Spleen (tissue), 11 donors: Measurements from ENCODE around the gene CIT. TPM values are rescaled to one million over a fixed set of nuclear protein-coding genes. Genes with fewer than 3 reads are reported as not detected.

ENCODE experiments used
- DNase-seq: peaks from one replicate; pipeline ENCODE4 v3.0.0-alpha.2; 2020
- H3K27ac ChIP-seq, 8 donors: fragments of 200-600 bp; sonication (generic) in 7 of 8; 1 replicate in 4 of 8; 2 replicates in 4 of 8; pipeline versions ENCODE4 v1.5.0 to v1.8.0; 2016 to 2021; ENCODE audit warnings: inconsistent platforms in 4 of 8, mild to moderate bottlenecking in 4 of 8, moderate library complexity in 1 of 8
- H3K27me3 ChIP-seq, 7 donors: fragments of 200-600 bp; sonication (generic) in 6 of 7; replicated peaks in 1 of 7; 1 replicate in 4 of 7; 2 replicates in 3 of 7; pipeline versions ENCODE4 v1.5.0 to v1.8.0; 2016 to 2021; ENCODE audit warnings: inconsistent platforms in 3 of 7, mild to moderate bottlenecking in 1 of 7
- H3K36me3 ChIP-seq, 6 donors: fragments of 200-600 bp; sonication (generic) in 5 of 6; 1 replicate in 4 of 6; 2 replicates in 2 of 6; pipeline versions ENCODE4 v1.5.0 to v1.8.0; 2016 to 2021; ENCODE audit warnings: inconsistent platforms in 2 of 6
- H3K4me1 ChIP-seq, 6 donors: fragments of 200-600 bp; sonication (generic) in 5 of 6; 1 replicate in 3 of 6; 2 replicates in 3 of 6; pipeline versions ENCODE4 v1.5.0 to v1.8.0; 2016 to 2021; ENCODE audit warnings: inconsistent platforms in 3 of 6
- H3K4me3 ChIP-seq, 8 donors: fragments of 200-600 bp; sonication (generic) in 7 of 8; 1 replicate in 4 of 8; 2 replicates in 4 of 8; pipeline versions ENCODE4 v1.5.0 to v1.8.0; 2016 to 2021; ENCODE audit warnings: inconsistent platforms in 4 of 8, mild to moderate bottlenecking in 4 of 8, moderate library complexity in 2 of 8
- H3K9me3 ChIP-seq, 8 donors: fragments of 200-600 bp; sonication (generic) in 7 of 8; 1 replicate in 4 of 8; 2 replicates in 4 of 8; pipeline versions ENCODE4 v1.5.0 to v1.8.0; 2016 to 2021; ENCODE audit warnings: inconsistent platforms in 4 of 8
- POLR2A ChIP-seq, 3 donors: fragments of 450-650 bp; IDR thresholded peaks; one replicate each; pipeline ENCODE4 v1.5.1; 2017; ENCODE audit warnings: antibody characterized with exemption in 3 of 3, mild to moderate bottlenecking in 1 of 3
- POLR2AphosphoS5 ChIP-seq, 3 donors: sonication (generic); formaldehyde crosslinking; IDR thresholded peaks; one replicate each; pipeline ENCODE4 v1.5.1; 2017; ENCODE audit warnings: antibody characterized with exemption in 3 of 3
- WGBS, 5 donors: extraction: QIAGEN DNeasy Blood & Tissue Kit in 3 of 5; methylation state at CpG; one replicate each; pipeline versions ENCODE4 v1.1.5 to v1.1.7; 2013 to 2018; 5-methylcytosine and 5-hydroxymethylcytosine counted together
- intact Hi-C: fragments of 100-400 bp; cut with DNase I; formaldehyde crosslinking; loops from one replicate; pipeline ENCODE4 v1.15.0; 2023; ENCODE audit warnings: low total_unique reads
- polyA plus RNA-seq, 3 donors: library from polyadenylated mRNA; stranded (reverse); fragments of 200-250 nt; gene quantifications; one replicate each; pipeline ENCODE4 v1.2.1, GENCODE V29; 2013
- total RNA-seq, 7 donors: library from RNA; depleted of rRNA in 3 of 7; stranded (reverse); fragments of >200 nt in 3 of 7; fragmentation: NEBNext Ultra II Directional in 4 of 7; extraction: Animal tissue kit (Norgen Biotek cat#: 25700) in 4 of 7; gene quantifications; one replicate each; pipeline versions ENCODE4 v1.1.0 to v1.2.1, GENCODE V29; 2016 to 2021
- TF ChIP-seq, protein P1 (sequence below), 11 experiments: fragments of 200-600 bp in 7 of 11; fragments of 450-650 bp in 4 of 11; sonication (generic) in 4 of 11; IDR thresholded peaks in 8 of 11; conservative IDR thresholded peaks in 3 of 11; 1 replicate in 7 of 11; 2 replicates in 4 of 11; pipeline versions ENCODE4 v1.4.0 to v1.8.0; 2016 to 2021; ENCODE audit warnings: antibody characterized with exemption in 11 of 11, inconsistent platforms in 4 of 11, mild to moderate bottlenecking in 1 of 11
- donor health status: healthy with polysubstance abuse.
- donor health status: DM: no; HTN: no; CAD: no; lungs with moderate emphysema.
- donor health status: DM: no; HTN: no; CAD: no.
- donor health status: Bipolar disorder and iron deficiency.
- donor health status: healthy.
- donor health status: DM: no; HTN: no; CAD: no.
- donor health status: DM: yes; HTN: yes; CAD: no.

The CIT gene
- total and polyA plus RNA-seq, 10 donors, result 1.9 to 54.3 (median 24.5) TPM

DNA sequence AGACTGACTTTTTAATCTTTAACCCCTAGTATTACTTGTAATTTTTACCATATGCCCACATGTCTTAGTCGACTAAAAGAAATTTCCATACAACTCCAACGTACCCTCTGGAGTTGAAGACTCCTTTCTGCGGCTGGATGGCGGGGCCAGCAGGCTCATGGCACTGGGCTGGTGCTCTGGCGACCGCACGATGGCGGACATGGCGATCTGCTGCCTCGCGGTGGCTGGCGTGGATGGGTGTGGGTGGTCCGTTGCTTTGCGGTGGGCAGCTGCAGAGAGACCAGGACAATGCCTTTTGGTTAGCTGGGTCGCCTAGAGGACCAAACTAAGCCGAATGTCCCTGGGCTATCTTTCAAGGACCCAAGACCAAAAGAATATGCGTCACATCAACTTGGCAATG is 159.0 kb downstream of the CIT start:
- Histone ChIP-seq H3K27me3 (no peaks in the 10 kb centered on the region), H3K4me3 (no peak overlapping the region), H3K9me3 (no peaks in the 10 kb centered on the region), H3K27ac (no peak overlapping the region), H3K36me3 (peaks cover 0 to 70% (median 7%) of the 10 kb centered on the region in 6 donors), H3K4me1 (peaks cover 0 to 8% (median 0%) of the 10 kb centered on the region in 6 donors)
- DNase-seq, result no peak
- WGBS, 5 donors, result 95 to 99% (median 97%) methylated on average over 12 to 17 of the region's 17 CpGs
- intact Hi-C loops, result no loop called here
- TF ChIP-seq POLR2AphosphoS5 (IDR thresholded peaks at IDR 0.05) (no peak), POLR2A (IDR thresholded peaks at IDR 0.05) (no peak)
- TF ChIP-seq, protein P1, sequence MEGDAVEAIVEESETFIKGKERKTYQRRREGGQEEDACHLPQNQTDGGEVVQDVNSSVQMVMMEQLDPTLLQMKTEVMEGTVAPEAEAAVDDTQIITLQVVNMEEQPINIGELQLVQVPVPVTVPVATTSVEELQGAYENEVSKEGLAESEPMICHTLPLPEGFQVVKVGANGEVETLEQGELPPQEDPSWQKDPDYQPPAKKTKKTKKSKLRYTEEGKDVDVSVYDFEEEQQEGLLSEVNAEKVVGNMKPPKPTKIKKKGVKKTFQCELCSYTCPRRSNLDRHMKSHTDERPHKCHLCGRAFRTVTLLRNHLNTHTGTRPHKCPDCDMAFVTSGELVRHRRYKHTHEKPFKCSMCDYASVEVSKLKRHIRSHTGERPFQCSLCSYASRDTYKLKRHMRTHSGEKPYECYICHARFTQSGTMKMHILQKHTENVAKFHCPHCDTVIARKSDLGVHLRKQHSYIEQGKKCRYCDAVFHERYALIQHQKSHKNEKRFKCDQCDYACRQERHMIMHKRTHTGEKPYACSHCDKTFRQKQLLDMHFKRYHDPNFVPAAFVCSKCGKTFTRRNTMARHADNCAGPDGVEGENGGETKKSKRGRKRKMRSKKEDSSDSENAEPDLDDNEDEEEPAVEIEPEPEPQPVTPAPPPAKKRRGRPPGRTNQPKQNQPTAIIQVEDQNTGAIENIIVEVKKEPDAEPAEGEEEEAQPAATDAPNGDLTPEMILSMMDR (IDR thresholded peaks at IDR 0.05 in 8 of 11, conservative IDR thresholded peaks at IDR 0.05 in 3 of 11), result no peak

DNA sequence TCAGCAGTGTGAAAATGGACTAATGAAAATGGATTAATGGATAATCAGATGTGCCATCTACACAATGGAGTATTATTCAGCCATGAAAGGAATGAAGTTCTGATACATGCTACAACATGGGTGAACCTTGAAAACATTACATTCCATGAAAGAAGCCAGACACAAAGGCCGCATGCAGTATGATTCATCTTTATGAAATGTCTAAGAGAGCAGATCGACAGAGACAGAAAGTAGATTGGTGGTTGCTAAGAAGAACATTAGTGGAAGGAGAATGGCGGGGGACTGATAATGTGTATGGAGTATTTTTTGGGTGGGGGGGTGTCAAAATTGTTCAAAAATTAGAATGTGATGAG is 161.9 kb downstream of the CIT start:
- DNase-seq, result no peak
- TF ChIP-seq POLR2A (IDR thresholded peaks at IDR 0.05), result no peak

DNA sequence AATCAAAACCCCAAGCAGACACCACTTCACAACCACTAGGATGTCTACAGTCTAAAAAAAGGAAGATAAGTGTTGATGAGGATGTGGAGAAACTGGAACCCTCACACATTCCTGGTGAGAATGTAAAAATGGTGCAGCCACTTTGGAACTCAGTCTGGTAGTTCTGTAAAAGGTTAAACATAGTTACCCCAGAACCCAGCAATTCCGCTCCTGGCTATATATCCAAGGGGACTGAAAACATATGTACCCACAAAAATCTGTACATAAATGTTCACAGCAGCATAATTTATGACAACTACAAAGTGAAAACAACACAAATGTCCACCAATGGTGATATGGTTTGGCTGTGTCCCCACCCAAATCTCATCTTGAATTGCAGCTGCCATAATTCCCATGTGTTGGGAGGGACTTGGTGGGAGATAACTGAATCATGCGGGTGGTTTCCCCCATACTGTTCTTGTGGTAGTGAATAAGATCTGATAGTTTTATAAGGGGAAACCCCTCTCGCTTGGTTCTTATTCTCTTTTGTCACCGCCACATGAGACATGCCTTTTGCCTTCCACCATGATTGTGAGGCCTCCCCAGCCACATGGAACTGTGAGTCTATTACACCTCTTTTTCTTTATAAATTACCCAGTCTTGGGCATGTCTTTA is 162.4 kb downstream of the CIT start:
- H3K27ac ChIP-seq, result no peak overlapping the region
- no peak overlapping the region for H3K4me3 ChIP-seq
- TF ChIP-seq, protein P1 (IDR thresholded peaks at IDR 0.05 in 8 of 11, conservative IDR thresholded peaks at IDR 0.05 in 3 of 11), result no peak
- TF ChIP-seq POLR2AphosphoS5 (IDR thresholded peaks at IDR 0.05), result no peak
- no peak for DNase-seq
- intact Hi-C loops, result no loop called here
- no peaks in the 10 kb centered on the region for H3K9me3 ChIP-seq
- peaks cover 0 to 89% (median 12%) of the 10 kb centered on the region in 6 donors for H3K36me3 ChIP-seq
- WGBS, 5 donors, result 95 to 98% (median 98%) methylated on average over 4 of the region's 4 CpGs
- H3K4me1 ChIP-seq, result peaks cover 0 to 8% (median 0%) of the 10 kb centered on the region in 6 donors
- no peaks in the 10 kb centered on the region for H3K27me3 ChIP-seq

More for the DNA sequence above, 161.9 kb downstream of the CIT start:
- Histone ChIP-seq H3K27me3 (no peaks in the 10 kb centered on the region), H3K36me3 (peaks cover 0 to 89% (median 12%) of the 10 kb centered on the region in 6 donors), H3K4me1 (peaks cover 0 to 8% (median 0%) of the 10 kb centered on the region in 6 donors), H3K27ac (no peak overlapping the region), H3K9me3 (no peaks in the 10 kb centered on the region), H3K4me3 (no peak overlapping the region)
- 94 to 100% (median 97%) methylated on average over 3 of the region's 3 CpGs for WGBS, 5 donors
- intact Hi-C loops, result no loop called here

DNA sequence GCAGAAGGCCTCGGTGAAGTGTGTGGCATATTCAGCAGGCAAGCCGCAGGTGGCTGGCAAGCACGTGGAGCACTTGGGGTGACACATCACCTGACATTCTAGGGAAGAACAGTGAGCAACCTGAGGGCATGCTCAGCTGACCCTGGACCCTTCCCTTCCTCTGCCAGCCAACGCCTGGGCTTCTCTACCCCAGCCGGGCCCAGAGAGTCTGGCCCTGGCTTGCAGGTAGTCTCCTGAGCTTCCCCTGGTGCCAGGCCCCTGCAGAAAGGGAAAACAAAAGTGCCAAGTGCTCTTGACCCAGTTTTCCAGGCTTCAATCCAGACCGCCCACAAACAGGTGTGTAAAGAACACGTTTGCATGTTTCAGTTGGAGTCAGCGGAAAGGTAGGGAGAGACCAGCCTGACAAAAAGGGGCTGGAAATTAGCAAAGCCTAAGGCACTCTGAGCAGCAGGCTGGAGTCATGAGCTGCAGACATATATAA is 163.5 kb downstream of the CIT start:
- Histone ChIP-seq H3K4me1 (peaks cover 0 to 8% (median 0%) of the 10 kb centered on the region in 6 donors), H3K4me3 (no peak overlapping the region), H3K27ac (no peak overlapping the region), H3K27me3 (no peaks in the 10 kb centered on the region), H3K9me3 (no peaks in the 10 kb centered on the region), H3K36me3 (peaks cover 0 to 89% (median 13%) of the 10 kb centered on the region in 6 donors)
- WGBS, 5 donors, result 93 to 98% (median 95%) methylated on average over 6 to 8 of the region's 8 CpGs
- intact Hi-C loops, result no loop called here
- DNase-seq, result no peak
- TF ChIP-seq POLR2AphosphoS5 (IDR thresholded peaks at IDR 0.05) (no peak), POLR2A (IDR thresholded peaks at IDR 0.05) (no peak)
- TF ChIP-seq, protein P1 (IDR thresholded peaks at IDR 0.05 in 8 of 11, conservative IDR thresholded peaks at IDR 0.05 in 3 of 11), result no peak
